ENCODE measurements around the gene TMEM209. TPM values are rescaled to one million over a fixed set of nuclear protein-coding genes. Genes with fewer than 3 reads are reported as not detected.
"Not testable (repeated sequence)": the region's sequence is repeated elsewhere in the genome, so short reads cannot be mapped to it uniquely, and the experiment has no call there.

The TMEM209 gene
- total RNA-seq, 1 donor = 16.2 TPM

DNA sequence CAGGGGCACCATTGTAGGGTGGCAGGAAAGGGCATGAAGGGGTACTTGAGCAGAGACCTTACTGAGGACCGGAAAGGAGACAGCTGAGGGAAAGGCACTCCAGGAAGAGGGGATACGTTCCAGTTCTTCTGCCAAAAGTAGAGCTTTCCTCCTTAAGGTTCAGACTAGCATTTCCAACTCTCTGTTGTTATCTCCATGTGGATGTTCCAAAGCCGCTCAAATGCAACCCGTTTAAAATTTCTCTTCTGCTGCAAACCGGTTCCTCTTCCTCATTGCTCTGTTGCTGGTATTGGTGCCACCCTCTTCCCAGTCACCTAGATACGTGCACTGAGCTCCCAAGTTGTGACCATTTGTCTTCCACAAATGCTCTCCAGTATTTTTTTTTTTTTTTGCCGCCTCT lies 47.5 kb downstream of the TMEM209 start:
- Histone ChIP-seq H3K9me3 (ENCODE audit: low read depth, low read length) (no peaks in the 10 kb centered on the region), H3K4me3 (ENCODE audit: low read length) (no peak overlapping the region), H3K4me1 (ENCODE audit: insufficient read depth, low read length) (no peaks in the 10 kb centered on the region), H3K27me3 (ENCODE audit: insufficient read depth, low read length) (no peaks in the 10 kb centered on the region)

DNA sequence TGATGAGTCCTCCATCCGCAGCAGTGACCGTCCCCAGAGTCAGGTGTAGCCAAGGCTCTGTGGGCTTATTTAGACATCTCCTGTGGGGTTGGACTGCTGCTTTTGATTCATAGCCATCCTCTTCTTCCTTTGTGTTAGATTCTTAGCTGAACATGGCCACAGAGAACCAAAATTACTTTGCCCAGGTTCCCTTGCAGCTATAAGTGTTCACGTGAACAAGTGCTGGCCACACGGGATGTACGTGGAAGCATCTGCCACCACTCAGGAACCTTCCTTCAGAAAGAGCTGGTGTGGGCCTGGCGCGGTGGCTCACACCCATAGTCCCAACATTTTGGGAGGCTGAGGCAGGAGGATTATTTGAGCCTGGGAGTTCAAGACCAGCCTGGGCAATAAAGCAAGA lies 49.1 kb downstream of the TMEM209 start:
- no peaks in the 10 kb centered on the region for H3K27me3 ChIP-seq (ENCODE audit: insufficient read depth, low read length)
- no peaks in the 10 kb centered on the region for H3K9me3 ChIP-seq (ENCODE audit: low read depth, low read length)
- H3K4me1 ChIP-seq (ENCODE audit: insufficient read depth, low read length) = no peaks in the 10 kb centered on the region
- H3K4me3 ChIP-seq (ENCODE audit: low read length) = no peak overlapping the region

DNA sequence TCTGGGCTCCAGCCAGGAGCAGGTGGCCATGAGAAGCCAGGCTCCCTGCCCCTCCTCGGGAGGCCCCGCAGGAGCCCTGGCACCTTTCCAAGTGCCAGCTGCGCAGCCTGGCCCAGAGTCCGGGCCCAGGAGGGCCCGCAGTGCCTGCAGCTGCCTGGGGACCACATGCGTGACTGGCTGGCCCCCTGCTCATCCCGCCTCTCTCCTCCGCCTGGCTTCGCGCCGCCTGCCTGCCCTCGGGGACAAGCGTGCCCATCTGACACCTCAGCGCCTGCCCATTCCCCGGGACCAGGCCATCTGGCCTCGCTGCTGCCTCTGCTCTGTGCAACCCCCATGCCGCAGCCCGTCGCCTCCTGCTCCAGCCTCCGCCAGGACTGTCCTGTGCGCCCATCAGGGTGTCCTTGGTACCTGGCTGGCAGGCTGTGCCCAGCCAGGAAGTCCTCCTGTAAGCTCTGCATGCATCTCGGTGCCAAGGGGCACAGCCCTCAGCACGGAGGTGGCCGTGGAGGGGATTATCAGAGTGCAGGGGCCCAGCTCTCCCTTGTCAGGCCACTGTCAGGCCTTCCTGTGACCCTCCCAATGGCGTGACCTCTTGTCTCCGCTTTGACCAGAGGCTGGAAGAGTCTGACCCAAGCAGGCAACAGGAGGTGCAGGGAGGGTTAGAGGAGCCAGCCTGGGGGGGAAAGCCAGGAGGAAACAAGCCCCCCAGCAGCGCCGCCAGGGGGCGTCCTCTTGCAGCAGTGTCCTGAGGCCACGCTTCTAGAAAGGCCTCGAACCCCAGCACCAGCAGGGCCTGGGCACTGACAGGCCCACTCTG lies 50.5 kb downstream of the TMEM209 start:
- Histone ChIP-seq H3K27me3 (ENCODE audit: insufficient read depth, low read length) (no peaks in the 10 kb centered on the region), H3K4me3 (ENCODE audit: low read length) (no peak overlapping the region), H3K9me3 (ENCODE audit: low read depth, low read length) (no peaks in the 10 kb centered on the region), H3K4me1 (ENCODE audit: insufficient read depth, low read length) (no peaks in the 10 kb centered on the region)

DNA sequence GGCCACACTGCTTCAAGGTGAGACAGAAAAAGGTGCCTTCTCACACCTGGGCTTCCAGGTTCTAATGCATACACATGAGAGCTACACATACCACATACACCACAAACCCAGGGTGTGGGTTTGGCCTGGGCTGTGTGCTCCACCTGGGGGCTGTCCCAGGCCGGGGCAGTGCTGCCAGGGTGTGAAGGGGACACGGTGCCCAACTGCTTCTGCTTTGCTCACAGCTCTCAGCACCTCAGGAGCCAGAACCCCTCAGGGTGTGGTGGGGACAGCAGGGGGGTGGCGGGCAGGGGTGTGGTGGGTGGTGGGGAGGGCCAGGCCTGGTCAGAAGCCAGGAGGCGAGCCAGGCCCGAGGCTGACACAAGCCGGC lies 51.1 kb downstream of the TMEM209 start:
- no peak overlapping the region for H3K4me3 ChIP-seq (ENCODE audit: low read length)
- H3K27me3 ChIP-seq (ENCODE audit: insufficient read depth, low read length) = no peaks in the 10 kb centered on the region
- no peaks in the 10 kb centered on the region for H3K4me1 ChIP-seq (ENCODE audit: insufficient read depth, low read length)
- no peaks in the 10 kb centered on the region for H3K9me3 ChIP-seq (ENCODE audit: low read depth, low read length)

GRCh38 chr7:130153211-130153908 lies 51.8 kb downstream of the TMEM209 start:
- no peaks in the 10 kb centered on the region for H3K9me3 ChIP-seq (ENCODE audit: low read depth, low read length)
- H3K4me3 ChIP-seq (ENCODE audit: low read length) = no peak overlapping the region
- H3K27me3 ChIP-seq (ENCODE audit: insufficient read depth, low read length) = no peaks in the 10 kb centered on the region
- no peaks in the 10 kb centered on the region for H3K4me1 ChIP-seq (ENCODE audit: insufficient read depth, low read length)

GRCh38 chr7:130152493-130153210 lies 52.6 kb downstream of the TMEM209 start:
- Histone ChIP-seq H3K4me1 (ENCODE audit: insufficient read depth, low read length) (no peaks in the 10 kb centered on the region), H3K4me3 (ENCODE audit: low read length) (no peak overlapping the region), H3K27me3 (ENCODE audit: insufficient read depth, low read length) (no peaks in the 10 kb centered on the region), H3K9me3 (ENCODE audit: low read depth, low read length) (no peaks in the 10 kb centered on the region)

DNA sequence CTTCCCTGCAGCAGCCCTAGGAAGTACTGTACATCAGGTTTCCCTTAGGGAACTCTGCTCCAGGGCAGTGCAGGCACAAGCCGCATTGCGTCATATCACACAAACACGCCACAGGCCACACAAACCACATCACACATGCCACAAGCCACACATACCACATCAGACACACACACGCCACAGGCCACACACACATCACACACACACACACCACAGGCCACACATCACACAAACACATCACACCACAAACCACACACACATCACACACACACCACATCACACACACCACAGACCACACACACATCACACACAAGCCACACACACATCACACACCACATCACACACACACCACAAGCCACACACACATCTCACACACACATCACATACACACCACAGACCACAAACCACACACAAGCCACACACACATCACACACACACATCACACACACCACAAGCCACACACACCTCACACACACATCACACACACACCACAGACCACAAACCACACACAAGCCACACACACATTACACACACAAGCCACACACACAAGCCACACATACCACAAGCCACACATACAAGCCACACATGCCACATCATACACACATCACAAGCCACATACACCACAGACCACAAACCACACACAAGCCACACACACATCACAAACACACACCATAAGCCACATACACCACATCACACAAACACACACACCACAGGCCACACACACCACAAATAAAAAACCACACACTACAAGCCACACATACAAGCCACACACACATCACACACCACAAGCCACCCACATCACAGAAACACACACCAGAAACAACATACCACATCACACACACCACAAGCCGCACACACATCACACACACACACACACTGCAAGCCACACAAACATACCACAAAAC lies 53.4 kb downstream of the TMEM209 start:
- Histone ChIP-seq H3K9me3 (ENCODE audit: low read depth, low read length) (no peaks in the 10 kb centered on the region), H3K4me3 (ENCODE audit: low read length) (no peak overlapping the region), H3K4me1 (ENCODE audit: insufficient read depth, low read length) (no peaks in the 10 kb centered on the region), H3K27me3 (ENCODE audit: insufficient read depth, low read length) (no peaks in the 10 kb centered on the region)

DNA sequence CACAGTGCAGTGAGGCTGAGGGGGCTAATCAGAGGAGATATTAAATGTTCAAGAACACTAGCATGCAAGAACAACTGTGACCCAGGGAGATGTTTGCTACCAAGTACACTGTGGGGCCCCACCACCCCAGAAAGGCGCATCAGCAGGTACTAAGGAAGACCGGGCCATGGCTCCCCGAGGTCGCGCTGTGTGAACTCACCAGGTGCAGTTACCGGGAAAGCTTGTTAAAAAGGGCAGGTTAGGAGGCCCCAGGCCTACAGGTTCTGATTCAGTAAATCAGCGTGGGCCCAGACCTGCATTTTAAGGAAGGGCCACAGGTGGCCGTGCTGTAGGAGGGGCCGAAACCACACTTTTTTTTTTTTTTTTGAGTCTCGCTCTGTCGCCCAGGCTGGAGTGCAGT lies 54.6 kb downstream of the TMEM209 start:
- Histone ChIP-seq H3K9me3 (ENCODE audit: low read depth, low read length) (no peaks in the 10 kb centered on the region), H3K4me3 (ENCODE audit: low read length) (no peak overlapping the region), H3K27me3 (ENCODE audit: insufficient read depth, low read length) (no peaks in the 10 kb centered on the region), H3K4me1 (ENCODE audit: insufficient read depth, low read length) (no peaks in the 10 kb centered on the region)

GRCh38 chr7:130149281-130150139 lies 55.7 kb downstream of the TMEM209 start:
- Histone ChIP-seq H3K27me3 (ENCODE audit: insufficient read depth, low read length) (no peaks in the 10 kb centered on the region), H3K9me3 (ENCODE audit: low read depth, low read length) (no peaks in the 10 kb centered on the region), H3K4me1 (ENCODE audit: insufficient read depth, low read length) (no peaks in the 10 kb centered on the region), H3K4me3 (ENCODE audit: low read length) (no peak overlapping the region)

DNA sequence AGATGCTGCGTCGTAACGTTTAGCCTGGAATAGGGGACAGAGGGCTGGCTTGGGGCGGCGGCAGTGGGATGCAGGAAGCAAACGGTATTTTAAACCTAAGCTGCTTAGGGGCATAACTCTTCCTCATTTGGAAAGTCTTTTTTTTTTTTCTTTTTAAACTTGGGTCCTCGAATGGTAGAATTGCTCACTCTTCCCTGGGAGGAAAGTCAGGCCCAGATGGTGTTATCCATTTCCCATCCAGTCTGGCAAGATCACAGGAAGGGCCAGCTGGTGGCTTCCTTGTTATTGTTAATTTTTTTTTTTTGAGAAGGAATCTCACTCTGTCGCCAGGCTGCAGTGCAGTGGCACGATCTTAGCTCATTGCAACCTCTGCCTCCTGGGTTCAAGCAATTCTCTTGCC lies 56.6 kb downstream of the TMEM209 start:
- Histone ChIP-seq H3K9me3 (ENCODE audit: low read depth, low read length) (no peaks in the 10 kb centered on the region), H3K4me1 (ENCODE audit: insufficient read depth, low read length) (no peaks in the 10 kb centered on the region), H3K4me3 (ENCODE audit: low read length) (no peak overlapping the region), H3K27me3 (ENCODE audit: insufficient read depth, low read length) (no peaks in the 10 kb centered on the region)

- Histone ChIP-seq H3K4me3 (ENCODE audit: low read length) (no peak overlapping the region), H3K27me3 (ENCODE audit: insufficient read depth, low read length) (no peaks in the 10 kb centered on the region), H3K4me1 (ENCODE audit: insufficient read depth, low read length) (no peaks in the 10 kb centered on the region), H3K9me3 (ENCODE audit: low read depth, low read length) (no peaks in the 10 kb centered on the region)
These were observed 57.4 kb downstream of the TMEM209 start for GRCh38 chr7:130147710-130148325.

DNA sequence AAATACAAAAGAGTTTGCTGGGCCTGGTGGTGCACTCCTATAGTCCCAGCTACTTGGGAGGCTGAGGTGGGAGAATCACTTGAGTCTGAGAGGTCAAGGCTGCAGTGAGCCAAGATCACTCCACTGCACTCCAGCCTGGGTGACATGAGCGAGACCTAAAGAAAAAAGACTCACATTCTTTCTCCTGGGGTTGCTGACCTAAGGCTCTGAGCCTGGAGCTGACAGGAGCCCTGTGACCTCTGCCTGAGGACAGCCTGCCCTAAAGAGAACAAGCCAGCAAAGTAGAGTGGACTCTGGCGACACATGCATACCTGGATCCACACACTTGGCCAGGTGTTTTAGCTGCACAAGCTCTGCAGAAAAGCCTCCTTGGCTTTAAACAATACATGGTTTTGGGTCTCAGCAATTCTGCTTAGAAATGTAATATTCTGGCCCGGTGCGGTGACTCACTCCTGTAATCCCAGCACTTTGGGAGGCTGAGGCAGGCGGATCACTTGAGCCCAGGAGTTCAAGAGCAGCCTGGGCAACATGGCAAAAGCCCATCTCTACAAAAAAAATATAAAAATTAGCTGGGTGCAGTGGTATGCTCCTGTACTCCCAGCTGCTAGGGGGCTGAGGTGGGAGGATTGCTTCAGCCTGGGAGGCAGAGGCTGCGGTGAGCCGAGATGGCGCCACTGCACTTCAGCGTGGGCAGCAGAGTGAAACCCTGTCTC lies 58.4 kb downstream of the TMEM209 start:
- peaks cover under 1% of the 10 kb centered on the region for H3K4me1 ChIP-seq (ENCODE audit: insufficient read depth, low read length)
- no peak overlapping the region for H3K4me3 ChIP-seq (ENCODE audit: low read length)
- H3K9me3 ChIP-seq (ENCODE audit: low read depth, low read length) = no peaks in the 10 kb centered on the region
- no peaks in the 10 kb centered on the region for H3K27me3 ChIP-seq (ENCODE audit: insufficient read depth, low read length)

DNA sequence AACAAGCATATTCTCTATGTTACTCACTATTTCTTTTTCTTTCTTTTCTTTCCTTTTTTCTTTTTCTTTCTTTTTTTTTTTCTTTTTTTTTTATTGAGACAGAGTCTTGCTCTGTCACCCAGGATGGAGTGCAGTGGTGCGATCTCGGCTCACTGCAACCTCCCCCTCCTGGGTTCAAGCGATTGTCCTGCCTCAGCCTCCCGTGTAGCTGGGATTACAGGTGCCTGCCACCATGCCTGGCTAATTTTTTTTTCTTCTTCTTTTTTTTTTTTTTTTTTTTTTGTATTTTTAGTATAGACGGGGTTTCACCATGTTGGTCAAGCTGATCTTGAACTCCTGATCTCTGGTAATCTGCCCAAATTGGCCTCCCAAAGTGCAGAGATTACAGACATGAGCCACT lies 59.1 kb downstream of the TMEM209 start:
- H3K4me1 ChIP-seq (ENCODE audit: insufficient read depth, low read length); H3K4me3 ChIP-seq (ENCODE audit: low read length); H3K9me3 ChIP-seq (ENCODE audit: low read depth, low read length); H3K27me3 ChIP-seq (ENCODE audit: insufficient read depth, low read length): not testable (repeated sequence)

Data from mononuclear cell (primary cell).